Left lung (tissue), 10 donors: ENCODE results near the gene OCA2. TPM values are rescaled to one million over a fixed set of nuclear protein-coding genes. Genes with fewer than 3 reads are reported as not detected.

Experiments used
- ATAC-seq: fragments of 200-7000 bp; cut with Tn5 transposase; one replicate; pipeline ENCODE4 v1.9.1; 2020; ENCODE audit warnings: moderate library complexity
- DNase-seq, 4 donors: peaks; one replicate each; pipeline ENCODE4 v3.0.0-alpha.2; 2013 to 2020
- H3K27ac ChIP-seq, 2 donors: fragments of 200-600 bp; sonication (generic) in 1 of 2; one replicate each; pipeline versions ENCODE4 v1.5.0 to v1.8.0; 2020 to 2021
- H3K27me3 ChIP-seq, 2 donors: fragments of 200-600 bp; sonication (generic) in 1 of 2; one replicate each; pipeline versions ENCODE4 v1.5.0 to v1.8.0; 2020 to 2021
- H3K36me3 ChIP-seq, 2 donors: fragments of 200-600 bp; sonication (generic) in 1 of 2; one replicate each; pipeline versions ENCODE4 v1.5.0 to v1.8.0; 2020 to 2021
- H3K4me1 ChIP-seq, 2 donors: fragments of 200-600 bp; one replicate each; pipeline ENCODE4 v1.8.0; 2021
- H3K4me3 ChIP-seq, 2 donors: fragments of 200-600 bp; sonication (generic) in 1 of 2; one replicate each; pipeline versions ENCODE4 v1.5.0 to v1.8.0; 2020 to 2021; ENCODE audit warnings: mild to moderate bottlenecking in 1 of 2
- H3K9me3 ChIP-seq, 2 donors: fragments of 200-600 bp; sonication (generic) in 1 of 2; one replicate each; pipeline versions ENCODE4 v1.5.0 to v1.8.0; 2020 to 2021
- CTCF ChIP-seq, 2 donors: fragments of 200-600 bp; sonication (generic) in 1 of 2; IDR thresholded peaks; one replicate each; pipeline versions ENCODE4 v1.5.0 to v1.8.0; 2021; ENCODE audit warnings: antibody characterized with exemption in 2 of 2
- intact Hi-C, 2 donors: fragments of 100-400 bp; cut with DNase I; formaldehyde crosslinking; loops; one replicate each; pipeline versions ENCODE4 v1.11.2 to v1.14.2; 2022
- polyA plus RNA-seq, 6 donors: library from polyadenylated mRNA; unstranded; fragments of 120-200 nt; gene quantifications; one replicate each; pipeline ENCODE4 v1.2.1, GENCODE V29; 2013; ENCODE audit not compliant: insufficient read length in 6 of 6
- total RNA-seq, 2 donors: library from RNA; stranded (reverse); fragmentation: NEBNext Ultra II Directional; extraction: Animal tissue kit (Norgen Biotek cat#: 25700); gene quantifications; one replicate each; pipeline ENCODE4 v1.2.1, GENCODE V29; 2021
- donor health status: DM: no; HTN: yes; CAD: no.
- donor health status: DM: no; HTN: no; CAD: no.

The OCA2 gene
- total and polyA plus RNA-seq, 8 donors = 0.81 to 21.7 (median 13.2) TPM

- Histone ChIP-seq H3K36me3 (no peaks in the 10 kb centered on the region), H3K4me3 (no peak overlapping the region), H3K27me3 (no peaks in the 10 kb centered on the region), H3K27ac (no peak overlapping the region), H3K9me3 (no peaks in the 10 kb centered on the region), H3K4me1 (no peaks in the 10 kb centered on the region)
- no peak for ATAC-seq
- intact Hi-C loops = no loop called here
- peak in 1 of 4 donors; percentile 37 for DNase-seq
- TF ChIP-seq CTCF (IDR thresholded peaks at IDR 0.05) = no peak
Measured at GRCh38 chr15:28017423-28017924, 81.6 kb downstream of the OCA2 start.

GRCh38 chr15:28015855-28016254 lies 83.3 kb downstream of the OCA2 start:
- Histone ChIP-seq H3K27me3 (no peaks in the 10 kb centered on the region), H3K4me3 (no peak overlapping the region), H3K9me3 (no peaks in the 10 kb centered on the region), H3K36me3 (no peaks in the 10 kb centered on the region), H3K4me1 (no peaks in the 10 kb centered on the region), H3K27ac (no peak overlapping the region)
- DNase-seq (no peak), ATAC-seq (no peak)
- no peak for TF ChIP-seq CTCF (IDR thresholded peaks at IDR 0.05)
- intact Hi-C loops = no loop called here

- no peak overlapping the region for H3K4me3 ChIP-seq
- no peaks in the 10 kb centered on the region for H3K27me3 ChIP-seq
- ATAC-seq (no peak), DNase-seq (peak in 1 of 4 donors; percentile 57)
- H3K36me3 ChIP-seq = no peaks in the 10 kb centered on the region
- TF ChIP-seq CTCF (IDR thresholded peaks at IDR 0.05) = no peak
- intact Hi-C loops = no loop called here
- H3K9me3 ChIP-seq = no peaks in the 10 kb centered on the region
- no peaks in the 10 kb centered on the region for H3K4me1 ChIP-seq
- H3K27ac ChIP-seq = no peak overlapping the region
Measured at GRCh38 chr15:28014623-28015200, 84.4 kb downstream of the OCA2 start.

- no peak overlapping the region for H3K27ac ChIP-seq
- intact Hi-C loops = no loop called here
- no peak for TF ChIP-seq CTCF (IDR thresholded peaks at IDR 0.05)
- DNase-seq (no peak), ATAC-seq (no peak)
- H3K27me3 ChIP-seq = no peaks in the 10 kb centered on the region
- no peak overlapping the region for H3K4me3 ChIP-seq
- no peaks in the 10 kb centered on the region for H3K36me3 ChIP-seq
- no peaks in the 10 kb centered on the region for H3K9me3 ChIP-seq
- no peaks in the 10 kb centered on the region for H3K4me1 ChIP-seq
Measured at GRCh38 chr15:28013976-28014375, 85.1 kb downstream of the OCA2 start.

GRCh38 chr15:28013480-28013879 lies 85.6 kb downstream of the OCA2 start:
- no peak overlapping the region for H3K4me3 ChIP-seq
- TF ChIP-seq CTCF (IDR thresholded peaks at IDR 0.05) = no peak
- H3K36me3 ChIP-seq = no peaks in the 10 kb centered on the region
- DNase-seq (no peak), ATAC-seq (no peak)
- no peaks in the 10 kb centered on the region for H3K9me3 ChIP-seq
- no peak overlapping the region for H3K27ac ChIP-seq
- intact Hi-C loops = no loop called here
- H3K27me3 ChIP-seq = no peaks in the 10 kb centered on the region
- no peaks in the 10 kb centered on the region for H3K4me1 ChIP-seq
